GM18505 (cell line): Measurements from ENCODE around the gene RETREG1.

Experiments
- ATAC-seq: cut with Tn5 transposase; IDR thresholded peaks from one replicate; pipeline ENCODE4 v1.9.1; 2021; ENCODE audit not compliant: unreplicated experiment
- POLR2A ChIP-seq: IDR thresholded peaks from 4 replicates; pipeline ENCODE4 v1.6.1; 2011; ENCODE audit warnings: borderline replicate concordance; ENCODE audit not compliant: insufficient read depth, insufficient read length; ENCODE audit errors: extremely low read depth

RETREG1 gene

GRCh38 chr5:16505140-16505891, 111.5 kb downstream of the RETREG1 start:
- ATAC-seq, result no peak

GRCh38 chr5:16504571-16504970, 112.2 kb downstream of the RETREG1 start:
- no peak for ATAC-seq
- no peak for TF ChIP-seq POLR2A

More at GRCh38 chr5:16505140-16505891, 111.5 kb downstream of the RETREG1 start:
- TF ChIP-seq POLR2A, result no peak

GRCh38 chr5:16502866-16503265, 113.9 kb downstream of the RETREG1 start:
- no peak for TF ChIP-seq POLR2A
- ATAC-seq, result no peak

- no peak for TF ChIP-seq POLR2A
- no peak for ATAC-seq
Measured at GRCh38 chr5:16500024-16500423, 116.8 kb downstream of the RETREG1 start.

- ATAC-seq, result no peak
- TF ChIP-seq POLR2A, result no peak
Measured at GRCh38 chr5:16497546-16497945, 119.3 kb downstream of the RETREG1 start.

- no peak for TF ChIP-seq POLR2A
- no peak for ATAC-seq
Measured at GRCh38 chr5:16493261-16493660, 123.5 kb downstream of the RETREG1 start.

GRCh38 chr5:16492398-16493140, 124.2 kb downstream of the RETREG1 start:
- no peak for ATAC-seq
- TF ChIP-seq POLR2A, result no peak

GRCh38 chr5:16490911-16491310, 125.9 kb downstream of the RETREG1 start:
- no peak for TF ChIP-seq POLR2A
- ATAC-seq, result no peak

- ATAC-seq, result no peak
- no peak for TF ChIP-seq POLR2A
Measured at GRCh38 chr5:16489322-16489791, 127.4 kb downstream of the RETREG1 start.

GRCh38 chr5:16487456-16487855, 129.3 kb downstream of the RETREG1 start:
- no peak for ATAC-seq

GRCh38 chr5:16486711-16487111, 130.1 kb downstream of the RETREG1 start:
- ATAC-seq, result no peak
- no peak for TF ChIP-seq POLR2A

More at GRCh38 chr5:16487456-16487855, 129.3 kb downstream of the RETREG1 start:
- no peak for TF ChIP-seq POLR2A

- no peak for TF ChIP-seq POLR2A
Measured at GRCh38 chr5:16485656-16486055, 131.1 kb downstream of the RETREG1 start.

GRCh38 chr5:16484081-16484480, 132.7 kb downstream of the RETREG1 start:
- no peak for TF ChIP-seq POLR2A
- no peak for ATAC-seq

More at GRCh38 chr5:16485656-16486055, 131.1 kb downstream of the RETREG1 start:
- no peak for ATAC-seq

- no peak for TF ChIP-seq POLR2A
- ATAC-seq, result no peak
Measured at GRCh38 chr5:16483361-16483760, 133.4 kb downstream of the RETREG1 start.
